Pons (tissue), 1 donor: ENCODE measurements around the gene ADH1C.
"Not testable (repeated sequence)": the region's sequence is repeated elsewhere in the genome, so short reads cannot be mapped to it uniquely, and the experiment has no call there.

Source experiments
- DNase-seq: peaks from one replicate; pipeline ENCODE4 v3.0.0-alpha.2; 2016; ENCODE audit warnings: low spot score

Gene ADH1C

GRCh38 chr4:99352602-99353537, at the start of gene ADH1C:
ADH1C (minus strand) TSS chr4:99352746; CDS start chr4:99352675, 71 bp downstream.
- no peak for DNase-seq

- DNase-seq = no peak
Observed at GRCh38 chr4:99400831-99401230, 48.3 kb upstream of the ADH1C start.

- no peak for DNase-seq
Observed at GRCh38 chr4:99399017-99399416, 46.5 kb upstream of the ADH1C start.

- no peak for DNase-seq
Observed at GRCh38 chr4:99395595-99396364, 43.2 kb upstream of the ADH1C start.

GRCh38 chr4:99394896-99395295, 42.4 kb upstream of the ADH1C start:
- no peak for DNase-seq

- DNase-seq = no peak
Observed at GRCh38 chr4:99390055-99390454, 37.5 kb upstream of the ADH1C start.

- DNase-seq = no peak
Observed at GRCh38 chr4:99389606-99390005, 37.1 kb upstream of the ADH1C start.

- no peak for DNase-seq
Observed at GRCh38 chr4:99383833-99384392, 31.4 kb upstream of the ADH1C start.

GRCh38 chr4:99383399-99383798, 30.9 kb upstream of the ADH1C start:
- no peak for DNase-seq

GRCh38 chr4:99382745-99383360, 30.3 kb upstream of the ADH1C start:
- no peak for DNase-seq

GRCh38 chr4:99381588-99382175, 29.1 kb upstream of the ADH1C start:
- no peak for DNase-seq

GRCh38 chr4:99379571-99379970, 27.0 kb upstream of the ADH1C start:
- no peak for DNase-seq

- DNase-seq = no peak
Observed at GRCh38 chr4:99378876-99379275, 26.3 kb upstream of the ADH1C start.

- not testable (repeated sequence) for DNase-seq
Observed at GRCh38 chr4:99377341-99377740, 24.8 kb upstream of the ADH1C start.

- not testable (repeated sequence) for DNase-seq
Observed at GRCh38 chr4:99372464-99372863, 19.9 kb upstream of the ADH1C start.

- DNase-seq = not testable (repeated sequence)
Observed at GRCh38 chr4:99367817-99368216, 15.3 kb upstream of the ADH1C start.

GRCh38 chr4:99366491-99366890, 13.9 kb upstream of the ADH1C start:
- no peak for DNase-seq

GRCh38 chr4:99362768-99363167, 10.2 kb upstream of the ADH1C start:
- no peak for DNase-seq

- DNase-seq = no peak
Observed at GRCh38 chr4:99361899-99362275, 9.3 kb upstream of the ADH1C start.

- DNase-seq = no peak
Observed at GRCh38 chr4:99361268-99361898, 8.8 kb upstream of the ADH1C start.

GRCh38 chr4:99359480-99360204, 7.1 kb upstream of the ADH1C start:
- no peak for DNase-seq
